Gastroesophageal sphincter (tissue), 3 donors: ENCODE measurements around the gene MAP7.

Experiments used
- EP300 ChIP-seq: sonication (generic); formaldehyde crosslinking; IDR thresholded peaks from one replicate; pipeline ENCODE4 v1.6.1; 2017; ENCODE audit warnings: antibody characterized with exemption, mild to moderate bottlenecking
- POLR2A ChIP-seq, 2 donors: fragments of 450-650 bp; IDR thresholded peaks; one replicate each; pipeline ENCODE4 v1.6.1; 2017; ENCODE audit warnings: antibody characterized with exemption in 2 of 2, mild to moderate bottlenecking in 2 of 2, moderate library complexity in 1 of 2
- POLR2AphosphoS5 ChIP-seq: sonication (generic); formaldehyde crosslinking; IDR thresholded peaks from one replicate; pipeline ENCODE4 v1.6.1; 2017; ENCODE audit warnings: antibody characterized with exemption
- TF ChIP-seq, protein P1 (sequence below), 4 experiments: fragments of 200-600 bp in 2 of 4; fragments of 450-650 bp in 2 of 4; sonication (generic) in 1 of 4; IDR thresholded peaks; one replicate each; pipeline ENCODE4 v1.5.1; 2017 to 2019; ENCODE audit warnings: antibody characterized with exemption in 4 of 4, mild to moderate bottlenecking in 2 of 4, moderate library complexity in 2 of 4

DNA sequence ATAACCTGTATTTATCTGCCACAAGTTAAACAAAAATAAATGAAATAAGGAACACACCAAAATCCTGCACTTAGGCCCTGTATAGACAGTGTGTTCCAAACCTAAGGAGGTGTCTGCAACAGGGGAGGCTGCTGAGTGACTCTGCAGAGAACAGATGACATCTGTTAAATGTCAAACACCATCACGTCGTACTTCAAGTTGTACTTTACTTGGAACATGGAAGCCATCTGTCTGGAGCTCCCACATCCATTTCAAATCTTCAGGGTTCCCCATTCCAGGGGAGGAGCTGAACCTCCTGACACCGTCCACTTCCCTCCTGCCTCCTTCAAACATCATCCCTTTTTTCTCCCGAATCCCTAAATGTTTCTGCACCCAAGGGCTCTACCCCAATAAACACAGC, 1.8 kb upstream of the MAP7 start:
- TF ChIP-seq, protein P1, sequence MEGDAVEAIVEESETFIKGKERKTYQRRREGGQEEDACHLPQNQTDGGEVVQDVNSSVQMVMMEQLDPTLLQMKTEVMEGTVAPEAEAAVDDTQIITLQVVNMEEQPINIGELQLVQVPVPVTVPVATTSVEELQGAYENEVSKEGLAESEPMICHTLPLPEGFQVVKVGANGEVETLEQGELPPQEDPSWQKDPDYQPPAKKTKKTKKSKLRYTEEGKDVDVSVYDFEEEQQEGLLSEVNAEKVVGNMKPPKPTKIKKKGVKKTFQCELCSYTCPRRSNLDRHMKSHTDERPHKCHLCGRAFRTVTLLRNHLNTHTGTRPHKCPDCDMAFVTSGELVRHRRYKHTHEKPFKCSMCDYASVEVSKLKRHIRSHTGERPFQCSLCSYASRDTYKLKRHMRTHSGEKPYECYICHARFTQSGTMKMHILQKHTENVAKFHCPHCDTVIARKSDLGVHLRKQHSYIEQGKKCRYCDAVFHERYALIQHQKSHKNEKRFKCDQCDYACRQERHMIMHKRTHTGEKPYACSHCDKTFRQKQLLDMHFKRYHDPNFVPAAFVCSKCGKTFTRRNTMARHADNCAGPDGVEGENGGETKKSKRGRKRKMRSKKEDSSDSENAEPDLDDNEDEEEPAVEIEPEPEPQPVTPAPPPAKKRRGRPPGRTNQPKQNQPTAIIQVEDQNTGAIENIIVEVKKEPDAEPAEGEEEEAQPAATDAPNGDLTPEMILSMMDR (IDR thresholded peaks at IDR 0.05) = no peak
- TF ChIP-seq POLR2A (IDR thresholded peaks at IDR 0.05) (no peak), POLR2AphosphoS5 (no peak), EP300 (no peak)
